ENCODE results near the gene CTNNA1.

- TF ChIP-seq TEAD4 (IDR thresholded peaks at IDR 0.05; ENCODE audit: low read length) (no peak), TEAD4 (CRISPR knock-in tag; IDR thresholded peaks at IDR 0.05; ENCODE audit: borderline replicate concordance) (no peak), ZNF274 (IDR thresholded peaks at IDR 0.05; ENCODE audit: borderline replicate concordance, low read depth, low read length) (no peak), TFAM (CRISPR knock-in tag; conservative IDR thresholded peaks at IDR 0.05) (no peak), FIP1L1 (IDR thresholded peaks at IDR 0.05; ENCODE audit: low read depth, low read length, poor library complexity, severe bottlenecking) (no peak), PHF20 (IDR thresholded peaks at IDR 0.05; ENCODE audit: partially characterized antibody) (no peak), CTBP1 (IDR thresholded peaks at IDR 0.05; ENCODE audit: borderline replicate concordance) (no peak), EZH2 (IDR thresholded peaks at IDR 0.05; ENCODE audit: borderline replicate concordance, low read depth, low read length) (no peak), CTCF (IDR thresholded peaks at IDR 0.05 in 2 of 3, conservative IDR thresholded peaks at IDR 0.05 in 1 of 3; ENCODE audit: insufficient read depth in 2 of 3, low read depth in 1 of 3, low read length in 3 of 3) (no peak), JUND (IDR thresholded peaks at IDR 0.05; ENCODE audit: borderline replicate concordance, low read depth, low read length) (no peak), JUND (tag; IDR thresholded peaks at IDR 0.05; ENCODE audit: borderline replicate concordance, low read depth, low read length) (no peak), POLR2A (conservative IDR thresholded peaks at IDR 0.05) (no peak), KLF6 (CRISPR knock-in tag; IDR thresholded peaks at IDR 0.05; ENCODE audit: borderline replicate concordance) (no peak)
These were observed 30.8 kb downstream of the CTNNA1 start for GRCh38 chr5:138783976-138784375.

Data from K562 (cell line).